ENCODE data around the gene SLC13A4.
A peak's percentile ranks its signal among the peaks of the same experiment; 100 is the strongest.
"Not testable (repeated sequence)": the region's sequence is repeated elsewhere in the genome, so short reads cannot be mapped to it uniquely, and the experiment has no call there.

SLC13A4 gene

DNA sequence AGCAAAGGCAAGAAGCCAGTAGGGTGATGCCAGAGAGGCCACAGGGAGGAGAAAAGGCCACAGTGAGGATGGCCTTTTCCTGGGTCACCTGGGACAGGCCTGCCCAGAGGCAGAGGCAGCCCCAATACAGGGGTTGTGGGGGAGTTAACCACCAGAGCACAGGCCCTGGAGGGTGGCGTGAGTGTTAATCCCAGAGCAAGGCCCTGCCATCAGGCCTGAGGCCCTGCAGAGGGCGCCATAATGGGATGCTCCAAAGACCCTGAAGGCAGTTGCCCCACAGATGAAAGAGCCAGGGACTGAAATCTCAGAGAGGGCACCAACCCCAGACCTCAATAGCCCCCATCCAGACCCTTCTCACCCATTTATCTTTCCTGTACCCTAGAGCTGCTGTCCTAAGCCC lies 23.9 kb downstream of the SLC13A4 start:
- H3K27ac ChIP-seq (ENCODE audit: low read length) = no peak overlapping the region
- no peak overlapping the region for H3K9ac ChIP-seq (ENCODE audit: low read depth, low read length)
- no peaks in the 10 kb centered on the region for H4K20me1 ChIP-seq (ENCODE audit: insufficient read depth, low read length)
- H3K9me3 ChIP-seq (ENCODE audit: insufficient read depth, low read length, severe bottlenecking) = no peaks in the 10 kb centered on the region
- H3K4me3 ChIP-seq (ENCODE audit: low read depth in 1 of 2, low read length in 2 of 2) = no peak overlapping the region
- peak; percentile 54; the same call in 1 of the 3 replicates for ATAC-seq (ENCODE audit: insufficient read depth, low read depth)
- no peaks in the 10 kb centered on the region for H3K27me3 ChIP-seq (ENCODE audit: insufficient read depth, low read length, poor library complexity)
- no peaks in the 10 kb centered on the region for H3K79me2 ChIP-seq (ENCODE audit: insufficient read depth, low read length)
- H3K36me3 ChIP-seq (ENCODE audit: insufficient read depth, low read length) = no peaks in the 10 kb centered on the region
- H3K4me2 ChIP-seq (ENCODE audit: insufficient read depth, low read length) = no peak overlapping the region
- H3K4me1 ChIP-seq (ENCODE audit: insufficient read depth, low read length) = no peaks in the 10 kb centered on the region
- peak; percentile 51 for TF ChIP-seq CTCF (IDR thresholded peaks at IDR 0.05; ENCODE audit: borderline replicate concordance, extremely low read depth, low read length, poor library complexity, severe bottlenecking)
- no peak for TF ChIP-seq EZH2 (IDR thresholded peaks at IDR 0.05; ENCODE audit: borderline replicate concordance, low read depth, low read length, severe bottlenecking)
- peak; percentile 15 for DNase-seq
- no peak overlapping the region for H2AFZ ChIP-seq (ENCODE audit: low read depth, low read length)

GRCh38 chr7:135697276-135698049 lies 30.5 kb downstream of the SLC13A4 start:
- no peak overlapping the region for H2AFZ ChIP-seq (ENCODE audit: low read depth, low read length)
- H3K27ac ChIP-seq (ENCODE audit: low read length) = no peak overlapping the region
- no peak overlapping the region for H3K4me3 ChIP-seq (ENCODE audit: low read depth in 1 of 2, low read length in 2 of 2)
- H3K27me3 ChIP-seq (ENCODE audit: insufficient read depth, low read length, poor library complexity) = no peaks in the 10 kb centered on the region
- no peaks in the 10 kb centered on the region for H3K79me2 ChIP-seq (ENCODE audit: insufficient read depth, low read length)
- no peaks in the 10 kb centered on the region for H4K20me1 ChIP-seq (ENCODE audit: insufficient read depth, low read length)
- DNase-seq (no peak), ATAC-seq (ENCODE audit: insufficient read depth, low read depth) (no peak)
- H3K4me2 ChIP-seq (ENCODE audit: insufficient read depth, low read length) = no peak overlapping the region
- no peak overlapping the region for H3K9ac ChIP-seq (ENCODE audit: low read depth, low read length)
- H3K4me1 ChIP-seq (ENCODE audit: insufficient read depth, low read length) = no peaks in the 10 kb centered on the region
- 0 out of 2 replicates have a peak, but pooled peaks cover 2% of the 10 kb centered on the region for H3K36me3 ChIP-seq (ENCODE audit: insufficient read depth, low read length)
- TF ChIP-seq CTCF (IDR thresholded peaks at IDR 0.05; ENCODE audit: borderline replicate concordance, extremely low read depth, low read length, poor library complexity, severe bottlenecking) (no peak), EZH2 (IDR thresholded peaks at IDR 0.05; ENCODE audit: borderline replicate concordance, low read depth, low read length, severe bottlenecking) (no peak)
- H3K9me3 ChIP-seq (ENCODE audit: insufficient read depth, low read length, severe bottlenecking) = no peaks in the 10 kb centered on the region

DNA sequence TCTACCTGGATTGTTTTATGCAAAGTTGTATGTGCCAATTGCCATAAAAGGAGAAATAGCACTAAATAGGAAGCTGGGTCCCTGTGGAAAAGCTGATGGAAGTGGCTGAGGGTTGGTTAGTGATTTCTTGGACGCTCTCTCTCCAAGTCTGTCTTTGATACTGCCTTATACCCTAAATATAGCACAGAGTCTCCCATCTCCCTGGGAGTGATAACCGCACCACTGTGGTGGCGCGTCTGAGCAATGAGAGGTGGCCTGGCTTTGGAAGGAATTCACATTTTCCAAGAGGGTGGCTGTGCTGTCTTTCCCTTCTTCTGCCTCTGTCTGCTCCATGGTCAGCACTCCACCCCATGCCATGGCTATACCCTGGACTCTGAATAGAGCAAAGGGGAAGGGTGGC lies 34.4 kb downstream of the SLC13A4 start:
- Histone ChIP-seq H2AFZ (ENCODE audit: low read depth, low read length) (no peak overlapping the region), H3K79me2 (ENCODE audit: insufficient read depth, low read length) (no peaks in the 10 kb centered on the region), H3K4me1 (ENCODE audit: insufficient read depth, low read length) (no peaks in the 10 kb centered on the region), H3K4me2 (ENCODE audit: insufficient read depth, low read length) (no peak overlapping the region), H3K9me3 (ENCODE audit: insufficient read depth, low read length, severe bottlenecking) (no peaks in the 10 kb centered on the region), H3K27ac (ENCODE audit: low read length) (no peak overlapping the region), H3K4me3 (ENCODE audit: low read depth in 1 of 2, low read length in 2 of 2) (no peak overlapping the region), H3K27me3 (ENCODE audit: insufficient read depth, low read length, poor library complexity) (no peaks in the 10 kb centered on the region), H4K20me1 (ENCODE audit: insufficient read depth, low read length) (no peaks in the 10 kb centered on the region), H3K9ac (ENCODE audit: low read depth, low read length) (no peak overlapping the region), H3K36me3 (ENCODE audit: insufficient read depth, low read length) (peaks cover 14% of the 10 kb centered on the region; the same call in 1 of the 2 replicates)
- TF ChIP-seq EZH2 (IDR thresholded peaks at IDR 0.05; ENCODE audit: borderline replicate concordance, low read depth, low read length, severe bottlenecking) = no peak
- TF ChIP-seq CTCF (IDR thresholded peaks at IDR 0.05; ENCODE audit: borderline replicate concordance, extremely low read depth, low read length, poor library complexity, severe bottlenecking) = no peak
- DNase-seq (no peak), ATAC-seq (ENCODE audit: insufficient read depth, low read depth) (no peak)

DNA sequence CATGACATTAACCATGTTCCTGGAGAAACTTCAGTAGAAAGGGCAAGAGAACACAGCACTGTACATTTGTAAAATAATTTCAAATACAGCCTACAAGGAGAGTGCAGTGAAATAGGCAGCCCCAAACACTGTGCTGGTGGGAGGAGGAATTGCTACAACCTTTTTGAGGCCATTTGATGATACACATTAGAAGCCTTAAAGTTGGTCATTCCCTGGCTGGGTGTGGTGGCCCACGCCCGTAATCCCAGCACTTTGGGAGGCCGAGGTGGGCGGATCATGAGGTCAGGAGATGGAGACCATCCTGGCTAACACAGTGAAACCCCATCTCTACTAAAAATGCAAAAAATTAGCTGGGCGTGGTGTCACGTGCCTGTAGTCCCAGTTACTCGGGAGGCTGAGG lies 35.4 kb downstream of the SLC13A4 start:
- H3K9me3 ChIP-seq (ENCODE audit: insufficient read depth, low read length, severe bottlenecking); H3K4me3 ChIP-seq (ENCODE audit: low read depth in 1 of 2, low read length in 2 of 2); H3K4me2 ChIP-seq (ENCODE audit: insufficient read depth, low read length); H3K4me1 ChIP-seq (ENCODE audit: insufficient read depth, low read length); H3K27me3 ChIP-seq (ENCODE audit: insufficient read depth, low read length, poor library complexity); H2AFZ ChIP-seq (ENCODE audit: low read depth, low read length); ATAC-seq (ENCODE audit: insufficient read depth, low read depth); H3K9ac ChIP-seq (ENCODE audit: low read depth, low read length); H3K79me2 ChIP-seq (ENCODE audit: insufficient read depth, low read length); H3K27ac ChIP-seq (ENCODE audit: low read length); H4K20me1 ChIP-seq (ENCODE audit: insufficient read depth, low read length); DNase-seq: not testable (repeated sequence)
- H3K36me3 ChIP-seq (ENCODE audit: insufficient read depth, low read length) = peaks cover 14% of the 10 kb centered on the region; the same call in 1 of the 2 replicates

Measured in DND-41 (cell line).